GM10266 (cell line): Measurements from ENCODE around the gene RPS27L.
A peak's percentile ranks its signal among the peaks of the same experiment; 100 is the strongest.

ENCODE experiments used
- DNase-seq: peaks from one replicate; pipeline ENCODE4 v3.0.0; 2012; ENCODE audit errors: extremely low spot score
- TF ChIP-seq, protein P1 (sequence below): IDR thresholded peaks from 2 replicates; pipeline ENCODE4 v1.5.1; 2012; ENCODE audit warnings: mild to moderate bottlenecking, low read depth; ENCODE audit not compliant: control insufficient read depth, insufficient read depth; ENCODE audit errors: missing control alignments

The RPS27L gene

DNA sequence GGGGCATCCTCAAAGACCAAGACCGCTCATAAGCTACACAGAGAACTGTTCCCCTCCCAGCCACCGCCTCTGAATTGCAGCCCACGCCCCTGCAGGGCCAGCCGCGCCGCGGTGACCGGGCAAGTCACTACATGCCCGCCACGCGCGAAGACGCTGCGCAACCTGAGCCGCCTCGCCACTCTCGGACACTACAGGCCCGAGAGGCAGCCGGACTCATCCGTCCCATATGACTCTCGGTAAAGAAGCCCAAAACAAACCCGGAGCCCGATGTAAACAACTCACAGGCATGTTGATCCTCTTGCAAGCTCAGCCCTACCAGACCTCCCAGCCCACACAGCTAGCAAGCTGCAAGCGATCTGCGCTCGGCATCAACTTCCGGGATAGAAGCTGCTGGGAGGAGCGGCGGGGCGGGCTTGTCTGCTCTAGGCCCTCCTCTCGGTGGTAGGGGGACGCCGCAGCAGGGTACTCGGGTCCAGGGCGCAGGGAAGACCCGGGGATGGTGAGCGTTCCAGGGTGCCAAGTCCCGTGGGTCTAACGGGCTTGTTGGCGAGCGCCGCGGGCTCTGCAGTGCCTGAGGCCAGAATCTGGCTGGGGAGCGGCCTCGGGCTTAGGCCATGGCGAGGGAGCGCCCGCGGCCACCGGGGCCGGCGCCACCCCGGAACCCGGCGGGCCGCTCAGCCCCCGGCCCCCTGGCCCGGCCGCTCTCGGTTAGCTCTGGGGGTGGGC lies at the start of gene RPS27L:
Gene RPS27L (minus strand): TSS at position 360 of the 726 bp plus-strand sequence. CDS start 72 bp downstream, at position 288.
- DNase-seq: peak; percentile 88
- TF ChIP-seq, protein P1, sequence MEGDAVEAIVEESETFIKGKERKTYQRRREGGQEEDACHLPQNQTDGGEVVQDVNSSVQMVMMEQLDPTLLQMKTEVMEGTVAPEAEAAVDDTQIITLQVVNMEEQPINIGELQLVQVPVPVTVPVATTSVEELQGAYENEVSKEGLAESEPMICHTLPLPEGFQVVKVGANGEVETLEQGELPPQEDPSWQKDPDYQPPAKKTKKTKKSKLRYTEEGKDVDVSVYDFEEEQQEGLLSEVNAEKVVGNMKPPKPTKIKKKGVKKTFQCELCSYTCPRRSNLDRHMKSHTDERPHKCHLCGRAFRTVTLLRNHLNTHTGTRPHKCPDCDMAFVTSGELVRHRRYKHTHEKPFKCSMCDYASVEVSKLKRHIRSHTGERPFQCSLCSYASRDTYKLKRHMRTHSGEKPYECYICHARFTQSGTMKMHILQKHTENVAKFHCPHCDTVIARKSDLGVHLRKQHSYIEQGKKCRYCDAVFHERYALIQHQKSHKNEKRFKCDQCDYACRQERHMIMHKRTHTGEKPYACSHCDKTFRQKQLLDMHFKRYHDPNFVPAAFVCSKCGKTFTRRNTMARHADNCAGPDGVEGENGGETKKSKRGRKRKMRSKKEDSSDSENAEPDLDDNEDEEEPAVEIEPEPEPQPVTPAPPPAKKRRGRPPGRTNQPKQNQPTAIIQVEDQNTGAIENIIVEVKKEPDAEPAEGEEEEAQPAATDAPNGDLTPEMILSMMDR: no peak

DNA sequence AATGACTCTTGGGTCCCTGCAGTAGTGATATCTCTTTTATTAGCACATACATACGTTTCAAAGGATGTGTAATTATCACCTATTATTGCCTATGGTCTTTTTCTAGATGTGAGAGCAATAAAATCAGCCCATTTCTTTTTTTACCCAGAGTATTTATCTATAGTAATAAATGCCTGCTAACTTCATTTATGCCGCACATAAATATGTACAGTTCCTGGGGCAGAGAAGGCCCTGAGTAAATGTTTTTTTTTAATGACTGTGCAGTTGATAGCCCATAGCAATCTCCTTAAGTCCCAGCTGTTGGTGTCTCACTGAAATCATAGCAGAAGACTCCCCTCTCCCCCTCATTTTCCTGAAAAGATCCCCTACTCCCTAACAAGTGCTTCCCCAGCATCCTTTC lies 48.8 kb upstream of the RPS27L start:
- DNase-seq: no peak
- TF ChIP-seq, protein P1: no peak

DNA sequence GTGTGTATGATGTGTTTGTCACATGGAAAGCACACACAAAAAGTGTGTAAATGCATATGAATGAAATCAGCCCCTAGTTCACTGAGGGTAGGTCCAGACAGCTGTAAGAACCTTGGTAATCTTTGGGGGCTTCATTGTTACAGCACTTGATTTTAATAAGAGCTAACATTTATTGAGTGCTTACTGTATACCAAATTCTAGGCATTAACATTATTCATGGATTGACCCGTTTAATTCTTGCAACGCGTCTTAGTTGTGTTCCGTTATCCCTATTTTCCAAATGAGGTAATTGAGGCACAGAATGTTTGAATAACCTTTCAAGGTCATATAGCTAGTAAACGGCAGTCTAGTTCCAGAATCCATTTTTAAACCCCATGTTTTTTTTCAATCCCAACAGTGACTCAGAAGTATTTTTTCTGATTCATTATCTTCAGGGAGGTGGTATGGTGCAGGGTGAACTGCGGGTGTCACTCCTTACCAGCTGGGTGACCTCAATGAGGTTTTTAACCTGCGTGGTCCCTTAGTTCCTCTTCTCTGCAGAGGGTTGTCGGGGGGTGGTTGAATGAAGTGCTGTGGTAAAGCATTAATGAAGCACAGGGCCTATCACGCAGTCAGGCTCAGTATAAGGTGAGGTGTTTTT lies 46.3 kb upstream of the RPS27L start:
- no peak for DNase-seq
- TF ChIP-seq, protein P1: no peak

DNA sequence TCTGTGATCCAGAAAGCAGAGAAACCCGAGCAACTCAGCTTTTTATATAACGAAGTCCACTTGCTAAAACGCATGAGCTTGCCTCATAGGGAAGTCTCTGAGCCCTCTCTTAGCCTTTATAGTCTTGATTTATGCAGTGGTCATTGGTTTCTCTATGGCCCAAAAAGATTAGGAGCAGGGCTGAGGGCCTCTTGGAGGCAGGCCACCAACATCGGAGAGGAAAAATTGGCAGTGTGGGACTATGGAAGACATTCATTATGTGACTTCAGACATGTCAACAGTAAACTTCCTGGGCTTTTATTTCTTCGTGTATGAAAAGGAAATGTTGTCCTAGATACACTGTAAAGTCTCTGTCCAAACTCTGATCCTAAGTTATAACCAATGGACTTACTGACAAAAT lies 45.6 kb upstream of the RPS27L start:
- TF ChIP-seq, protein P1: no peak

DNA sequence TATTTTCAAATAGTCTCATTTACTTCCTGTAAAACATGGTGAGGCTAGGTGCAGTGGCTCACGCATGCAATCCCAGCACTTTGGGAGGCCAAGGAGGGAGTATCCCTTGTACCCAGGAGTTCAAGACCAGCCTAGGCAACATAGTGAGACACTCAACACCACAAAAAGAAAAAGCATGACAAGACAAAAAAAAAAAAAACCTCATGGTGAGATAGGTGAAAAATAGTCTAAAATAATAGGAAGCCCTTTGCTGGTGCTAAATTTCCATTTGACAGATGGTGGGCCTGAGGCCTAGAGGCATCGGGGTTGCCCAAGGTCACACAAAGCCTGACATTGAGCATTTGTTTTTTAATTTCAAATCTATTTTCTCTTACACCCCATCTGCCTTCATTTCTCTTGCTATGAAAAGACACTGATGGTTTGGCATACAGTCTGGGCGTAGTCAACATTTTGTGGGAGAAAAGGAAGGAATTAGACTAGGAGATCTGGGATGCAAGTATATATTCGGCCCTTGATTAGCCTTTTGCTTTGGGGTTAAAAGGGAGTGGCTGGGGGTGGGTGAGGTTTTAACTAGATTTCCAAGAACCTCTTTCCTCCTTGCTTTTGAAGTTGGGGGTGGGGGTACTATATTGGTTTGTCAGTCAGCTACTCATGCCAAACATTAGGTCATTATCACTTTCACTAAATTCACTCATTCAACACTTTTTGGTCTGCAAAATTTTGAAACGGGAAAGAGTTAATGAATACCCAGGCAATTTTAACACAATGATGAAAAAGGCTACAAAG lies 43.4 kb upstream of the RPS27L start:
- TF ChIP-seq, protein P1: no peak
- no peak for DNase-seq

More for the DNA sequence above, 45.6 kb upstream of the RPS27L start:
- DNase-seq: no peak

DNA sequence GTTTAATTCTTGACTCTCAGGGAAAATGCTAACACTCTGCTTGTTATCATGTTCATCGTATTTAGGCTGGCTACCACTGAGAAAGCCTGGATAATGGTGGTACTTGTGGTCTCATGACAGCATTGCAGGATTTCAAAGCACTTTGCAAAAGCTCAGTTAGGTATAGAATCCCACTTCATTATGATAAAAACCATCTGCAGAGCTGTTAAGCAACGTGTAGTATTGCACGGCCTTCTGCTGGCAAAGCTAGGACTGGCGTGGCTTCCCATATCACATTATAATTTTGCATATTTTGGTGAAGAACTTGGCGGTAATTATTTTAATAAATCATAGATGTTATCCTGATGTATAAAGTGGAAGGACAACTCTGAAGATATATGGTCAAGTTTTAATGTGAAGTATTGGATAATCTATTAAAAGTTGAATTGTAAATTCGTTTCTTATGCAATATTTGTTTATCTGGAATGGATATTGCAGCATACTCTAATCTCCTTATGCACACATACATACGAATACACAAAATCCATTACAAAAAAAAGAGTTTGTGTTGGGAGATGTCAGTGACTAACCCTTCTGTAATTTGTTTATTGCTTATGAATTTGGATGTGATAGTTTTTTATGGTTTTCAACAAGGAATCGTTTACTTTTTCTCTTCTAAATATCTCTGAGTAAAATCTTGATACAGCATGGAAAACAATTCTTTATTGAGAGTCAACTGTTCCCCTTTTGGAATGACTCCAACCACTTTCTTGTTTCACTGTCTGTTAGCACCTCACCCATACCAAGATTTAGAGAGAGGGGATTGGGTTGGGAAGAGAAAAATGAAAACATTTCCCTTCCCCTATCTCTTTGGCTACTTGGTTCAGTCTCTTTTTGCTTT lies 41.3 kb upstream of the RPS27L start:
- TF ChIP-seq, protein P1: no peak
- DNase-seq: no peak
